Right lobe of liver (tissue), 4 donors: ENCODE data around the gene PHF2.

ENCODE experiments used
- POLR2A ChIP-seq: fragments of 450-650 bp; IDR thresholded peaks from one replicate; pipeline ENCODE4 v1.6.1; 2017; ENCODE audit warnings: antibody characterized with exemption, mild to moderate bottlenecking
- TF ChIP-seq, protein P1 (sequence below), 4 donors: fragments of 200-600 bp in 3 of 4; fragments of 450-650 bp in 1 of 4; IDR thresholded peaks; one replicate each; pipeline versions ENCODE4 v1.5.1 to v1.8.0; 2016 to 2022; ENCODE audit warnings: antibody characterized with exemption in 4 of 4, mild to moderate bottlenecking in 2 of 4
- donor health status: DM: no; HTN: no; CAD: no.
- donor health status: DM: no; HTN: no; CAD: no.
- donor health status: DM: no; HTN: yes; CAD: no.

DNA sequence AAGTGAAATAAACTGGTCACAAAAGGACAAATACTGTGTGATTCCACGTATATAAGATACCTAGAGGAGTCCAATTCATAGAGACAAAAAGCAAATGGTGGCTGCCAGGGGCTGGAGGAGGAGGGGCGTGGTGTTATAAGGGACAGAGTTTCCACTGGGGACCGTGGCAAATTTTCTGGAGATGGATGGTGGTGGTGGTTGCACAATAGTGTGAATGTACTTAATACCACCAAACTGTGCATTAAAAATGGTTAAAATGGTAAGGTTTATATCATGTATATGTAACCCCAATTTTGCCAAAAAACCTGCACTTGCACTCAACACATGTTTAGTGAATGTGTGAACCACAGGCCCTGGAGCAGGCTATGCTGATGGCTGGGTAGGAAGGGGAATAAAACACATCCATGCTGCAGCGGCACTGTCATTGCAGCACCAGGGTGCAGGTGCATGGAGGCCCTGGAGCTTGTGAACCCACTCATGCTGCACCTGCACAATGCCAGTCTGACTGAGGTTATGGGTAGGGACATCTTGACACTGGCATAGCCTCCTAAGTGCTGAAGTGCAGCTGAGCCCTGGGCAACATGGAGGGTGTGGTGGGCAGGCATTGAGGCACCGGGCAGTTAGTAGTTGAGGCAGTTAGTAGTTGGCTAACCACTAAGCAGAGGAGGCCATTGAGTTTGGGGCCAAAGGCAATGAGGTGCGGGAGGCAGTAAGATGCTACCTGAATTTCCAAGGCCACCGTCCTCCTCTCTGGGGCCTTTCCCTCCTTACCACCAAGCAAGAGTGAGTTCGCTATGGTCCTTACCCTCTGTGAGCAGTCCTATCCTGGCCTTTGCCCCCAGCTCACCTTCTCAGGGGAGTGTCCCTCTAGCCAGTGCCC, 3.5 kb upstream of the PHF2 start:
- TF ChIP-seq, protein P1, sequence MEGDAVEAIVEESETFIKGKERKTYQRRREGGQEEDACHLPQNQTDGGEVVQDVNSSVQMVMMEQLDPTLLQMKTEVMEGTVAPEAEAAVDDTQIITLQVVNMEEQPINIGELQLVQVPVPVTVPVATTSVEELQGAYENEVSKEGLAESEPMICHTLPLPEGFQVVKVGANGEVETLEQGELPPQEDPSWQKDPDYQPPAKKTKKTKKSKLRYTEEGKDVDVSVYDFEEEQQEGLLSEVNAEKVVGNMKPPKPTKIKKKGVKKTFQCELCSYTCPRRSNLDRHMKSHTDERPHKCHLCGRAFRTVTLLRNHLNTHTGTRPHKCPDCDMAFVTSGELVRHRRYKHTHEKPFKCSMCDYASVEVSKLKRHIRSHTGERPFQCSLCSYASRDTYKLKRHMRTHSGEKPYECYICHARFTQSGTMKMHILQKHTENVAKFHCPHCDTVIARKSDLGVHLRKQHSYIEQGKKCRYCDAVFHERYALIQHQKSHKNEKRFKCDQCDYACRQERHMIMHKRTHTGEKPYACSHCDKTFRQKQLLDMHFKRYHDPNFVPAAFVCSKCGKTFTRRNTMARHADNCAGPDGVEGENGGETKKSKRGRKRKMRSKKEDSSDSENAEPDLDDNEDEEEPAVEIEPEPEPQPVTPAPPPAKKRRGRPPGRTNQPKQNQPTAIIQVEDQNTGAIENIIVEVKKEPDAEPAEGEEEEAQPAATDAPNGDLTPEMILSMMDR (IDR thresholded peaks at IDR 0.05), result no peak
- TF ChIP-seq POLR2A, result no peak
